Natural killer cell (primary cell): ENCODE results near the gene ZNF474. TPM values are rescaled to one million over a fixed set of nuclear protein-coding genes. Genes with fewer than 3 reads are reported as not detected.
"Not testable (repeated sequence)": the region's sequence is repeated elsewhere in the genome, so short reads cannot be mapped to it uniquely, and the experiment has no call there.

Source experiments
- ATAC-seq, 3 donors: fragments of 150-1000 bp in 2 of 3; fragments of 200-7000 bp in 1 of 3; cut with Tn5 transposase; 1 replicate in 1 of 3; 2 replicates in 2 of 3; pipeline ENCODE4 v1.10.0; 2021; ENCODE audit warnings: mild to moderate bottlenecking in 2 of 3, moderate library complexity in 2 of 3
- DNase-seq, 2 donors: peaks; one replicate each; pipeline versions ENCODE4 v3.0.0 to v3.0.0-alpha.2; 2013 to 2021; ENCODE audit warnings: mixed read lengths in 1 of 2
- H3K27ac ChIP-seq: one replicate; pipeline ENCODE4 v1.5.1; 2013; ENCODE audit warnings: mild to moderate bottlenecking, low read length
- H3K27me3 ChIP-seq: one replicate; pipeline ENCODE4 v1.6.1; 2013; ENCODE audit warnings: low read length; ENCODE audit not compliant: control insufficient read depth, insufficient read depth
- H3K36me3 ChIP-seq: one replicate; pipeline ENCODE4 v1.6.1; 2013; ENCODE audit warnings: low read length; ENCODE audit not compliant: control insufficient read depth, insufficient read depth
- H3K4me1 ChIP-seq: one replicate; pipeline ENCODE4 v1.6.1; 2013; ENCODE audit warnings: low read length; ENCODE audit not compliant: control insufficient read depth, insufficient read depth
- H3K4me3 ChIP-seq: one replicate; pipeline ENCODE4 v1.5.1; 2013; ENCODE audit warnings: low read length
- H3K9me3 ChIP-seq: one replicate; pipeline ENCODE4 v1.6.1; 2013; ENCODE audit warnings: low read length; ENCODE audit not compliant: control insufficient read depth, insufficient read depth
- H3K27ac Mint-ChIP-seq, 2 donors: one replicate each; pipeline ENCODE4 v1.8.0; 2022; ENCODE audit warnings: mild to moderate bottlenecking in 2 of 2, mixed read lengths in 2 of 2, moderate library complexity in 1 of 2
- H3K27me3 Mint-ChIP-seq, 2 donors: one replicate each; pipeline ENCODE4 v1.8.0; 2022; ENCODE audit warnings: low read depth in 2 of 2, mixed read lengths in 2 of 2
- H3K36me3 Mint-ChIP-seq: one replicate; pipeline ENCODE4 v1.8.0; 2022; ENCODE audit warnings: mixed read lengths
- H3K4me1 Mint-ChIP-seq, 2 donors: one replicate each; pipeline ENCODE4 v1.8.0; 2022; ENCODE audit warnings: mixed read lengths in 2 of 2
- H3K4me3 Mint-ChIP-seq: one replicate; pipeline ENCODE4 v1.8.0; 2022; ENCODE audit warnings: mild to moderate bottlenecking, moderate library complexity, mixed read lengths
- H3K9me3 Mint-ChIP-seq, 2 donors: one replicate each; pipeline ENCODE4 v1.8.0; 2022; ENCODE audit warnings: mixed read lengths in 2 of 2
- CTCF ChIP-seq: fragments of 200-600 bp; IDR thresholded peaks from one replicate; pipeline ENCODE4 v1.8.0; 2022; ENCODE audit warnings: antibody characterized with exemption
- WGBS: methylation state at CpG from one replicate; pipeline ENCODE4 v1.1.7; 2013; ENCODE audit warnings: missing lambda C conversion rate; ENCODE audit not compliant: insufficient coverage; 5-methylcytosine and 5-hydroxymethylcytosine counted together
- intact Hi-C: fragments of 100-400 bp; cut with micrococcal nuclease; formaldehyde crosslinking; loops from one replicate; pipeline ENCODE4 v1.14.2; 2022
- total RNA-seq, 4 donors: library from RNA; stranded (reverse); fragments of 120-200 nt in 1 of 4; gene quantifications; one replicate each; pipeline versions ENCODE4 v1.2.3 to v1.2.4, GENCODE V29; 2013 to 2022

The ZNF474 gene
- total RNA-seq, 3 donors from 2014 or later (not counting 1 experiment from before 2014, with no cell fraction given), result 0.21 TPM; not detected in 2

DNA sequence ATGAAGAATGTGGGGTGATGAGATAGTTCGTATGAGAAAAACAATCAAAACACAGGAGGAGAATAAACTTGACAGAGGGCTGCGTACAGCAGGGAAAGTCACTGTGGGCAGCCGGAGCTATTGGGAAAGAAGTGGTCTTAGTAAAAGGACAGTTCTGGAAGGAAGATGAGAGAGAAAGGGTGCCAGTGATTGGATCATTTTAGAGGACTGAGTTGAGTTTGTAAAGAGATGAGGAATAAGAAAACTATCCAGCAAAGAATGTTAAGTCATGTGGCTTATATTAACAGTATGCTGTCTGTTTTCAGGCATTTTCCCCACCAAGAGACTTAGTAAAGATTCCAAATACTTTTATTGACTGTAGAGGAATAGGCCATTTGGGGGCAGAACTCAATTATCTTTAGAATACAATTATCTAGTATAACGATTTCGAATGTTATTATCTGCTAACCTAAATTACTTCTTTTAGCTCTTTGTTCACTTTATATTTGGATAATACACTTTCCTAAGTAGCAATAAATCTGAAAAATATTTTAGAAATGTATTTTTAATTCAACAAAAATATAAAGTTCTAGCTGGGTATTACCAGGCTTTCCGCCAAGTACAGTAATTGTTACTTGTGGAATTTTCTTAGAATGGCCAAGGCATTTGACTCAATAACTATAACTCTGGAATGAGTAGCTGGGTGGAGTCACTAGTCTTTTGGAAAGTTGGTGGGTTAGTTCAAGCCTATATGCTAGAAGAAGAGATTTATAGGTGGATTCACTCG, 35.7 kb upstream of the ZNF474 start:
- intact Hi-C loops, result no loop called here
- H3K4me3 Mint-ChIP-seq, result no peak overlapping the region
- H3K9me3 ChIP-seq, result no peaks in the 10 kb centered on the region
- H3K4me1 ChIP-seq, result no peaks in the 10 kb centered on the region
- DNase-seq, result no peak
- no peak for ATAC-seq
- no peaks in the 10 kb centered on the region for H3K27me3 Mint-ChIP-seq
- H3K36me3 Mint-ChIP-seq, result no peaks in the 10 kb centered on the region
- no peaks in the 10 kb centered on the region for H3K27me3 ChIP-seq
- no peaks in the 10 kb centered on the region for H3K4me1 Mint-ChIP-seq
- H3K9me3 Mint-ChIP-seq, result no peaks in the 10 kb centered on the region
- no peak overlapping the region for H3K4me3 ChIP-seq
- TF ChIP-seq CTCF, result no peak
- H3K36me3 ChIP-seq, result no peaks in the 10 kb centered on the region
- H3K27ac Mint-ChIP-seq, result no peak overlapping the region
- H3K27ac ChIP-seq, result no peak overlapping the region
- WGBS, result 95% methylated on average over 4 of the region's 7 CpGs

- H3K9me3 ChIP-seq, H3K4me3 Mint-ChIP-seq, H3K9me3 Mint-ChIP-seq, intact Hi-C loops, ATAC-seq, H3K4me3 ChIP-seq, H3K4me1 ChIP-seq, H3K27ac ChIP-seq, H3K27me3 Mint-ChIP-seq, H3K27me3 ChIP-seq, H3K27ac Mint-ChIP-seq, H3K36me3 ChIP-seq, DNase-seq, H3K4me1 Mint-ChIP-seq, H3K36me3 Mint-ChIP-seq: not testable (repeated sequence)
- 86% methylated on average over 4 of the region's 5 CpGs for WGBS
Observed at GRCh38 chr5:122094251-122094650, 35.1 kb upstream of the ZNF474 start.

GRCh38 chr5:122095158-122095557, 34.2 kb upstream of the ZNF474 start:
- Histone ChIP-seq H3K27me3 (no peaks in the 10 kb centered on the region), H3K4me3 (no peak overlapping the region), H3K36me3 (no peaks in the 10 kb centered on the region), H3K27ac (no peak overlapping the region), H3K9me3 (no peaks in the 10 kb centered on the region), H3K4me1 (no peaks in the 10 kb centered on the region)
- WGBS, result 57% methylated on average over 3 of the region's 3 CpGs
- no peaks in the 10 kb centered on the region for H3K4me1 Mint-ChIP-seq
- H3K27me3 Mint-ChIP-seq, result no peaks in the 10 kb centered on the region
- no peak overlapping the region for H3K4me3 Mint-ChIP-seq
- H3K9me3 Mint-ChIP-seq, result no peaks in the 10 kb centered on the region
- ATAC-seq (no peak), DNase-seq (no peak)
- H3K27ac Mint-ChIP-seq, result no peak overlapping the region
- intact Hi-C loops, result no loop called here
- H3K36me3 Mint-ChIP-seq, result no peaks in the 10 kb centered on the region
- no peak for TF ChIP-seq CTCF

- Histone ChIP-seq H3K27me3 (no peaks in the 10 kb centered on the region), H3K9me3 (no peaks in the 10 kb centered on the region), H3K4me3 (no peak overlapping the region), H3K4me1 (no peaks in the 10 kb centered on the region), H3K36me3 (no peaks in the 10 kb centered on the region), H3K27ac (no peak overlapping the region)
- Mint-ChIP-seq H3K4me3 (no peak overlapping the region), H3K27ac (no peak overlapping the region), H3K27me3 (no peaks in the 10 kb centered on the region), H3K9me3 (no peaks in the 10 kb centered on the region), H3K4me1 (no peaks in the 10 kb centered on the region), H3K36me3 (no peaks in the 10 kb centered on the region)
- intact Hi-C loops, result no loop called here
- no peak for TF ChIP-seq CTCF
- DNase-seq (no peak), ATAC-seq (no peak)
- 71% methylated on average over 1 of the region's 1 CpG for WGBS
Observed at GRCh38 chr5:122097391-122097790, 32.0 kb upstream of the ZNF474 start.
